Kidney epithelial cell (primary cell): Measurements from ENCODE around the gene KCNT2. TPM values are rescaled to one million over a fixed set of nuclear protein-coding genes. Genes with fewer than 3 reads are reported as not detected.
"Not testable (repeated sequence)": the region's sequence is repeated elsewhere in the genome, so short reads cannot be mapped to it uniquely, and the experiment has no call there.

Experiments used
- DNase-seq: peaks from one replicate; pipeline ENCODE4 v3.0.0-alpha.2; 2010; ENCODE audit warnings: low read depth
- H3K27me3 ChIP-seq: 2 replicates; pipeline ENCODE4 v1.6.0; 2011; ENCODE audit warnings: low read length; ENCODE audit not compliant: control insufficient read depth, insufficient read depth
- H3K36me3 ChIP-seq: 2 replicates; pipeline ENCODE4 v1.5.1; 2011; ENCODE audit warnings: low read length; ENCODE audit not compliant: control insufficient read depth, insufficient read depth
- H3K4me3 ChIP-seq: 2 replicates; pipeline ENCODE4 v1.5.1; 2011; ENCODE audit warnings: low read depth, mild to moderate bottlenecking, control low read depth, low read length
- CTCF ChIP-seq: IDR thresholded peaks from 2 replicates; pipeline ENCODE4 v1.5.1; 2011; ENCODE audit warnings: mild to moderate bottlenecking, moderate library complexity, low read length, control low read depth, inconsistent platforms; ENCODE audit not compliant: insufficient read depth, poor library complexity, severe bottlenecking
- total RNA-seq: library from RNA; depleted of rRNA; stranded (reverse); fragments of >200 nt; gene quantifications from 2 replicates; pipeline ENCODE4 v1.2.3, GENCODE V29; 2015

The KCNT2 gene
- total RNA-seq, 1 donor from 2014 or later: 1.8 TPM

GRCh38 chr1:196513821-196514220 lies 94.4 kb downstream of the KCNT2 start:
- no peak for TF ChIP-seq CTCF
- Histone ChIP-seq H3K36me3 (no peaks in the 10 kb centered on the region), H3K4me3 (no peak overlapping the region), H3K27me3 (no peaks in the 10 kb centered on the region)
- DNase-seq: no peak

DNA sequence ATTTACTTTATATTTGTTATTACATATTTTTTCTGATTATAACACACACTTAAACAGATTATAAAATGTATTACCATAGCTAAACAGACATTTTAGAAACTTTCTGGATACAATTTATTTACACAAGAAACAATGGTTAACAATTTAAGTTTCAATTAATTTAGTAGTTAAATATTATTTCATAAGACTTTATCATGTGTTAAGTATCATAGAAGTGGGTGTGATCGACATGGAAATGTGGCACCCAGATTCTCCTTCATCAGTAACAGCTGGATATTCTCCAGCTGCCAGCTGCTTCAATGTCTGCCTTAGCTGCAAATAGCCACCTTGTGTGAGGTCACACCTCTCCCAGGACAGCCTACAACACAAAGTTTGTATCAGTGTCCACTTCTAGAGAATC lies 97.8 kb downstream of the KCNT2 start:
- no peak for TF ChIP-seq CTCF
- DNase-seq: no peak
- Histone ChIP-seq H3K4me3 (no peak overlapping the region), H3K36me3 (no peaks in the 10 kb centered on the region), H3K27me3 (no peaks in the 10 kb centered on the region)

GRCh38 chr1:196504224-196504623 lies 104.0 kb downstream of the KCNT2 start:
- H3K4me3 ChIP-seq, H3K27me3 ChIP-seq, H3K36me3 ChIP-seq, DNase-seq: not testable (repeated sequence)

- no peak overlapping the region for H3K4me3 ChIP-seq
- DNase-seq: no peak
- H3K27me3 ChIP-seq: no peaks in the 10 kb centered on the region
- TF ChIP-seq CTCF: no peak
- H3K36me3 ChIP-seq: no peaks in the 10 kb centered on the region
Observed at GRCh38 chr1:196502437-196502836, 105.8 kb downstream of the KCNT2 start.

GRCh38 chr1:196501760-196502428 lies 106.3 kb downstream of the KCNT2 start:
- no peak for DNase-seq
- TF ChIP-seq CTCF: no peak
- no peaks in the 10 kb centered on the region for H3K27me3 ChIP-seq

GRCh38 chr1:196497817-196498216 lies 110.4 kb downstream of the KCNT2 start:
- no peaks in the 10 kb centered on the region for H3K36me3 ChIP-seq
- TF ChIP-seq CTCF: no peak
- no peaks in the 10 kb centered on the region for H3K27me3 ChIP-seq
- no peak for DNase-seq
- H3K4me3 ChIP-seq: no peak overlapping the region

More at GRCh38 chr1:196501760-196502428, 106.3 kb downstream of the KCNT2 start:
- Histone ChIP-seq H3K4me3 (no peak overlapping the region), H3K36me3 (no peaks in the 10 kb centered on the region)
